OCI-LY7 (cell line): ENCODE data around the gene UGT1A4.

Experiments used
- CTCF ChIP-seq: fragments of 200-600 bp; sonication (generic); conservative IDR thresholded peaks from 2 replicates; pipeline ENCODE4 v1.5.1; 2014; ENCODE audit warnings: mild to moderate bottlenecking, antibody characterized with exemption, low read length, moderate library complexity, mixed read lengths
- EZH2phosphoT487 ChIP-seq: fragments of 200-600 bp; sonication (generic); IDR thresholded peaks from 2 replicates; pipeline ENCODE4 v1.6.1; 2018; ENCODE audit warnings: low read depth, borderline replicate concordance, mild to moderate bottlenecking, mixed run types, antibody characterized with exemption, low read length, moderate library complexity, mixed read lengths

DNA sequence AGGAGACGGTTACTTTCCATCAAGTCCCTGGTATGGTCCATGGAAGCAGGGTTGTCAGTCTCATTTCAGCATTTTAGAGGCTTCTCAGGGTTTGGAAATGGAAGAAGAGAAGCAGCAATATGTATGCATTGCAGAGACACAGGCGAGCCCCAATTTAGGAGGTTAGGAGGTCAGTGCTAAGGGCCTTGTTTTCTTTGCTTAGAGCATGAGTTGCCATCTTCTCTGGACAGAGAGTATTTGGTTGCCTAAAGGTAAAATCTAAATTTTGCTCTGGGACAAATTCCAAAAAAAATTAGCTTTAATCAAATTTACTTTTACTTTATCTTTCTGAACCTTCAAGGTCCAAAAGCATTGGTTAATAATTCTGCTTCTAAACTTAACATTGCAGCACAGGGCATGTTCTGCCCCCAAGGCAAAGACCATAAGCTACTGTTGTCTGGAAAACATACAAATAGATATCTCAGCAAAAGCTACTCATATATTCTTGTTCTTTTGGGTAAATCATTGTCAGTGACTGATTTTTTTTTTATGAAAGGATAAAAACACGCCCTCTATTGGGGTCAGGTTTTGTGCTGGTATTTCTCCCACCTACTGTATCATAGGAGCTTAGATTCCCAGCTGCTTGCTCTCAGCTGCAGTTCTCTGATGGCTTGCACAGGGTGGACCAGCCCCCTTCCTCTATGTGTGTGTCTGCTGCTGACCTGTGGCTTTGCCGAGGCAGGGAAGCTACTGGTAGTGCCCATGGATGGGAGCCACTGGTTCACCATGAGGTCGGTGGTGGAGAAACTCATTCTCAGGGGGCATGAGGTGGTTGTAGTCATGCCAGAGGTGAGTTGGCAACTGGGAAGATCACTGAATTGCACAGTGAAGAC is 47.0 kb upstream of the UGT1A4 start, which contains the start of gene UGT1A9:
- 0 out of 2 replicates have a peak, but pooled peaks have one; percentile 13 for TF ChIP-seq CTCF
- no peak for TF ChIP-seq EZH2phosphoT487
